Heart left ventricle (tissue), 13 donors: ENCODE data around the gene CNTD1.

ENCODE experiments used
- POLR2A ChIP-seq, 2 donors: fragments of 450-650 bp; IDR thresholded peaks; one replicate each; pipeline ENCODE4 v1.6.1; 2017; ENCODE audit warnings: antibody characterized with exemption in 2 of 2, mild to moderate bottlenecking in 2 of 2, moderate library complexity in 2 of 2
- TF ChIP-seq, protein P1 (sequence below), 12 donors: fragments of 200-600 bp; sonication (generic) in 4 of 12; IDR thresholded peaks; one replicate each; pipeline versions ENCODE4 v1.5.0 to v1.8.0; 2018 to 2022; ENCODE audit warnings: antibody characterized with exemption in 12 of 12, mild to moderate bottlenecking in 5 of 12
- donor health status: ischemic (EF 13 %, LVEDD 7.1; RV severe dilation, severe dysfunction).
- donor health status: DM: no; HTN: yes; CAD: no.
- donor health status: DM: no; HTN: no; CAD: no.
- donor health status: ischemic (EF 25% LVEDD 6.9; RV normal size, moderate dysfunction).
- donor health status: ischemic (EF 25% LVEDD 5.7; RV mildly dilated, moderate dysfunction).
- donor health status: ischemic (EF 35%, LVEDD 5.7; RV mildly dilated, moderate dysfunction).
- donor health status: nonischemic (EF 11% LVEDD 7.7; RV severe dilation, severe dysfunction).
- donor health status: DM: yes; HTN: yes; CAD: no.
- donor health status: PGD.
- donor health status: ischemic (EF 29% LVEDD 5.4; RV normal size, mild dysfunction).
- donor health status: nonischemic (EF 23%, LVEDD 6.1; RV moderate dilation, normal function).

DNA sequence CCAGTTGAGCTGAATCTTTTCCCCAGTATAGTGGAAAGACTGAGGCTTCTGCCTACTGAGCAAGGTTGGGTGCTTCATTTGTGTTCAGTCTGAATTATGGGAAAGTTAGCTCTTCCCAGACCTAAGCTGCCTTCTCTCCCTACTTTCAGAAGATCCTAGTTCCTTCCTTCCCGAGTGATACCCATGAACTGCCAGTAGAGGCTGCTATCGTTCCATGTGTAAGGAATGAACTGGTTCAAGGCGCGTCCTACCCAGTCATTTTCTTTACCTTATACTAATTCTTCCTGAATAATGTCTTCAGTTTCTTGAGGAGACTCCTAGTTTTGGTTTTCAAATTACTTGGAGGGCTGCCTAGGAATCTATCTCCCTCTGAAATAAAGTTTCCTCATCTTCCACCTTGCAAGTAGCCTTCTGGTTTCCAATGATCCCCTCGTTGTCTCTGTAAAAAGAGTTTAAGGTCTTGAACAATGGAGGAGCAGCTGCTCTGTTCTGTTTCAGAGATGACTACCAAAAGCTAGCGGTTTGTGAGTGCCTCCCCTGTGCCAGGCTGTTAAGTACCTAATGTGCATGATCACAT is 44.8 kb downstream of the CNTD1 start:
- TF ChIP-seq, protein P1, sequence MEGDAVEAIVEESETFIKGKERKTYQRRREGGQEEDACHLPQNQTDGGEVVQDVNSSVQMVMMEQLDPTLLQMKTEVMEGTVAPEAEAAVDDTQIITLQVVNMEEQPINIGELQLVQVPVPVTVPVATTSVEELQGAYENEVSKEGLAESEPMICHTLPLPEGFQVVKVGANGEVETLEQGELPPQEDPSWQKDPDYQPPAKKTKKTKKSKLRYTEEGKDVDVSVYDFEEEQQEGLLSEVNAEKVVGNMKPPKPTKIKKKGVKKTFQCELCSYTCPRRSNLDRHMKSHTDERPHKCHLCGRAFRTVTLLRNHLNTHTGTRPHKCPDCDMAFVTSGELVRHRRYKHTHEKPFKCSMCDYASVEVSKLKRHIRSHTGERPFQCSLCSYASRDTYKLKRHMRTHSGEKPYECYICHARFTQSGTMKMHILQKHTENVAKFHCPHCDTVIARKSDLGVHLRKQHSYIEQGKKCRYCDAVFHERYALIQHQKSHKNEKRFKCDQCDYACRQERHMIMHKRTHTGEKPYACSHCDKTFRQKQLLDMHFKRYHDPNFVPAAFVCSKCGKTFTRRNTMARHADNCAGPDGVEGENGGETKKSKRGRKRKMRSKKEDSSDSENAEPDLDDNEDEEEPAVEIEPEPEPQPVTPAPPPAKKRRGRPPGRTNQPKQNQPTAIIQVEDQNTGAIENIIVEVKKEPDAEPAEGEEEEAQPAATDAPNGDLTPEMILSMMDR (IDR thresholded peaks at IDR 0.05) = peak; percentile 80 to 99 (median 92)
- no peak for TF ChIP-seq POLR2A (IDR thresholded peaks at IDR 0.05)
